Fibroblast of lung (primary cell): ENCODE results near the gene ARHGEF38.
"Not testable (repeated sequence)": the region's sequence is repeated elsewhere in the genome, so short reads cannot be mapped to it uniquely, and the experiment has no call there.

Experiments used
- CTCF ChIP-seq, 2 donors: IDR thresholded peaks in 1 of 2; conservative IDR thresholded peaks in 1 of 2; 1 replicate in 1 of 2; 2 replicates in 1 of 2; pipeline ENCODE4 v1.5.1; 2011 to 2012; ENCODE audit warnings: low read length in 2 of 2, control low read depth in 1 of 2, inconsistent platforms in 1 of 2, low read depth in 1 of 2, mild to moderate bottlenecking in 1 of 2
- EZH2 ChIP-seq: IDR thresholded peaks from 2 replicates; pipeline ENCODE4 v1.5.1; 2012; ENCODE audit warnings: low read length, control low read depth, mild to moderate bottlenecking; ENCODE audit errors: missing control alignments

- TF ChIP-seq CTCF (conservative IDR thresholded peaks at IDR 0.05 in 1 of 2, IDR thresholded peaks at IDR 0.05 in 1 of 2; ENCODE audit: low read depth in 1 of 2, low read length in 2 of 2); EZH2: not testable (repeated sequence)
Measured at GRCh38 chr4:105609819-105610218, 57.4 kb downstream of the ARHGEF38 start.
